Stimulated activated CD8-positive, alpha-beta memory T cell treated with anti-CD3 and anti-CD28 coated beads, Interleukin-15, amount 100 ng/mL, for 48 hours (primary cell): ENCODE measurements around the gene CRYAB.

Source experiments
- DNase-seq, 2 donors: peaks; one replicate each; pipeline ENCODE4 v3.0.0-alpha.2; 2020; ENCODE audit warnings: low read depth in 2 of 2

CRYAB gene, protein sequence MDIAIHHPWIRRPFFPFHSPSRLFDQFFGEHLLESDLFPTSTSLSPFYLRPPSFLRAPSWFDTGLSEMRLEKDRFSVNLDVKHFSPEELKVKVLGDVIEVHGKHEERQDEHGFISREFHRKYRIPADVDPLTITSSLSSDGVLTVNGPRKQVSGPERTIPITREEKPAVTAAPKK

DNA sequence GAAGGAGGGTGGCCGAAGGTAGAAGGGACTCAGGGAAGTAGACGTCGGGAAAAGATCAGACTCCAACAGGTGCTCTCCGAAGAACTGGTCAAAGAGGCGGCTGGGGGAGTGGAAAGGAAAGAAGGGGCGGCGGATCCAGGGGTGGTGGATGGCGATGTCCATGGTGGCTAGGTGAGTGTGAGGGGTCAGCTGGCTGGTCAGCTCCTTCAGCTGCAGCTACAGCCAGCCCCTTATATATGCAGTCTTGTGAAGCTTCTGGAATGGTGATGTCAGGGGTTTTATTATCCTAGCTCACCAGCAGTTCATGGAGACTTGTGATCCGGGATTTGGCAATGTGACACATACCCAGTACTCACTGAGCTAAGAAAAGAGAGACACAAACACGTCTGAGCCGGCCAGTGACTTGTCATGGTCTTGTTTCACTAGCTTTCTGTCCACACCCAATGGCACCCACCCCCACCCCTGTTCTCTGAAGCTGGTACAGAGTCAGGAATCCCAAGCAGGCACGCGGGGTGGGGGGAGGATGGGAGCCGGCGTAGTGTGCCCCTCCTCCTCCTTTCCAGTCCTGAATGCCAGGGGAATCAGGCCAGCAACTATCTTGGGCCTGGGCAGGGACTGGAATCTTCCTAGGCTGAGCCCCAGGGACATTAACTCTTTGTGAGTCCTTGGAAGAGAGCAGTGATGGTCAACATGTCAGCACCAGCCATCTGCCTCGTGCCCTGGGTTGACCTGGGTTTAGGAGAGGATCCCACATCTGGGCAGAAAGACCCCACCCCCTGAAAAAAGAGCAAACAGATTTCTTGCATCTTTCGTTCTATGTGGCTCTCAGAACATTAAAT is at the start of gene CRYAB:
TSS of gene CRYAB (minus strand) at position 208 of the 839 bp plus-strand sequence. CDS start at position 162, 46 bp downstream.
- no peak for DNase-seq

DNA sequence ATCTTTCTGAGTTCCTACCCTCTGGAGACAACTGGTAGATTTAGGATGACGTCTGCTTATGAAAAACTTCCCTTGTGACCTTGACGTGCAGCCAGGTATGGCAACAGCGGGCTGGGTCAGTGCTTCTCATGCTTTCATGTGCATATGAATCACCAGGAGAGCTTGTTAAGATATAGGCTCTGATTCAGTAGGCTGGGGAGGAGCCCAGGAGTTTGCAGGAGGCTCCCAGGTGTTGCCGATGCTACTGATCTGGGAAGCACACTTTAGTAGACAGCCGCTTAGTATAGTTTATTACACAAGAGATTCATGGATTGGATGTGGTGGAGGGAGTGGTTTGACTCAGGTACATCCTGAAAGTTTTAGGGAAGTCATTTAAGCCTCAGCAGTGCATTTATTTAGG is 49.3 kb upstream of the CRYAB start:
- no peak for DNase-seq

DNA sequence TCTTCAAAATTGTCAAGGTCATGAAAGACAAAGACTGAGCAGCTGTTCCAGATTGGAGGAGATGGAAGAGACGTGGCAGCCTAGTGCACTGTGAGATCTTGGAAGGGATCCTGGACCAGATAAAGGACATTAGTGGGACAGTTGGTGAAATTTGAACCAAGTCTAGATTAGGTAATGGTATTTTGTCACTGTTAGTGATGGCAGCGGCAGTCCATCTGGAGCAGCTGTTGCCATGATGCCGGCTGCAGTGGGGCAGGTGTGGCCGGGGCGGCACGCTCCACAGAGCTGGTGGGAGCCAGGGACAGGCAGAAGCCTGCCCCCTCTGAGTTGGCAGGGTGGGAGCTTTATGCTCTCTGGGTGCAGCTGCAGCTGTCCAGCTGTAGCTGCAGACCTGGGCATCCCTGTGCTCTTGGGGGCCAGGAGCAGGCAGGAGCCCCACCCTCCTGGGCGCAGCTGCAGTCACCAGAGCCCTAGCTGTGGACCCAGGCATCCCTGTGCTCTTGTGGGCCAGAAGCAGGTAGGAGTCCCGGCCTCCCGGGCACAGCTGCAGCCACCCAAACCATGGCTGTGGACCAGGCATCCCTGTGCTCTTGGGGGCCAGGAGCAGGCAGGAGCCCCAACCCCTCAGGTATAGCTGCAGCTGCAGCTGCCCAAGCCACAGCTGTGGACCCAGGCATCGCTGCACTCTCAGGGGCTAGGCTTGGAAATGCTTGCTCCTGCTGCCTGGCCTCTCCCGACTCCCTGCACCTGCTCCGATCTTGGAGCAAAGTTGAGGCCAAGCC is 46.3 kb upstream of the CRYAB start:
- no peak for DNase-seq

DNA sequence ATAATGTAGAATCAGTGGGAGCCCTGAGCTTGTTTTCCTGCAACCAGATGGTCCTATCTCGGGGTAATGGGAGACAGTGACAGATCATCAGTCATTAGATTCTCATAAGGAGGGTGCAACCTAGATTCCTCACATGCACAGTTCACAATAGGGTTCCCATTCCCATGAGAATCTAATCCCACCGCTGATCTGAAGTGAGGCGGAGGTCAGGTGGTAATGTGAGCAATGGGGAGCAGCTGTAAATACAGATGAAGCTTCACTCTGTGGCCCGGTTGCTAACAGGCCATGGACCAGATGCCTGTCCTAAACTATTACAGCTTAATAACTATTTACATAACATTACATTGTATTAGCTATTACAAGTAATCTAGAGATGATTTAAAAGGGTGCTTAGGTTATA is 42.6 kb upstream of the CRYAB start:
- DNase-seq = no peak

DNA sequence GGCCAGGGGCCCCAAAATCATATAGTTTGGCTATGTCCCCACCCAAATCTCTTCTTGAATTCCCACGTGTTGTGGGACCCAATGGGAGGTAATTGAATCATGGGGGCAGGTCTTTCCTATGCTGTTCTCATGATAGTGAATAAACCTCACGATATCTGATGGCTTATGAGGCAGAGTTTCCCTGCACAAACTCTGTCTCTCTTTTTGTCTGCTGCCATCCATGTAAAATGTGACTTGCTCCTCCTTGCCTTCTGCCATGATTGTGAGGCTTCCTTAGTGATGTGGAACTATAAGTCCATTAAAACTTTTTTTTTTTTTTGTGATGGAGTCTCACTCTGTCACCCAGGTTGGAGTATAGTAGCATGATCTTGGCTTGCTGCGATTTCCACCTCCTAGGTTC is 40.0 kb upstream of the CRYAB start:
- DNase-seq = no peak

DNA sequence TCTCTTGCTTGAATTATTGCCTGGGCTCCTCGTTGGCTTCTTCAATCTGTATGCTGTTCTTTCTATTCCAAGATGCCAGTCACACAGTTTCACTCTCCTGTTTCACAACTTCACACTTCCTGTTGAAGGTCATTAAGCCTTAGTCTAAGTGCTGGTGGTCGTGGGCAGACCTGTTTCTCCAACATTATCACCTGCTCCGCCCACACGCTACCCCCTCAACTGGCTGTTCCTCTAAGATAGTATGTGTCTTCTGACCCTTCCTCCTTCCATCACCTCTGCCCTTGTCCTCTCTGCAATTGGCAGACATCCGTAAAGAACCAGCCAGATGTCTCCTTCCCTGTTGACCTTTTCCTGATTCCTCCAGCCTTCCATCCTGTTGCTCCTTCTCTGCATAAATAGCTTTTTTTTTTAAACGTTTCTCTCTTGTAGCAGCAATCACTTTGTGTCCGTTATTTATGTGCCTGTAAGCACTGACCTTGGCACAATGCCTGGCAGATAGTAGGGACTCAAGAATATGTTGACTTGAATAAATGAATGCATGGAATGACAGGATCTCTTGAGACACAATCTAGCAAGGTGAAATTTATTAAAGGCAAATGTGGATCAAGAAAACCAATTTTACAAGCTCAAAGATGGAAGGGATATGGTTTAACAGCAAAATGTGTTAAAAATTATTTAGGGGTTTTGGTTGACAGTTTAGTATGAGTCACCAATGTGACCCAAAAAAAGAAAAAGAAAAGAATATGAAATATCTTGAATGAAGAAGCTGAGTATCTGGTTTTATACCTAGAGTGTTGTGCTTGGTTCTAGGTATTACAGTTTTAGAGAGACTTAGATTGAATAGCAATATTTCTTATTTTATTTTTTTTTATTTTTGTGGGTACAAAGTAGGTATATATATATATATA is 38.2 kb upstream of the CRYAB start:
- DNase-seq = no peak

DNA sequence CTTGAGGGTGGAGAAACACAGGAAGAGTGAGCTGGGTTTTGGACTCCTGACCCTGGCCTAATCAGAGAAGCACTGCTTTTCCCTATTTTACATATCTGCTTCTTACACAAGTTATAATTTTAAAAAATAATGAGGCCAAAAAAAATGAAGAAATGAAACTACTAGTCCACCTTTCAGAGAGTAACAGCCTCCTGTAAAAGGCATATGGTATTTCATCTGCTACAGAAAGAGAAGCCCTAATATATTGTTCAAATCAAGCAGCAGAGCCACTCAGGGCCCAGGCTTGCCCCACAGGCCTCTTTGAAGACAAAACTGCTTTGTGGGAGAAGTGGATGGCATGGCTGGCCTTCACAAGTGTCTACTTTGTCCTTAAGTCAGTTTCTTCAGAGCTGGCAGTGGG is 35.6 kb upstream of the CRYAB start:
- no peak for DNase-seq

DNA sequence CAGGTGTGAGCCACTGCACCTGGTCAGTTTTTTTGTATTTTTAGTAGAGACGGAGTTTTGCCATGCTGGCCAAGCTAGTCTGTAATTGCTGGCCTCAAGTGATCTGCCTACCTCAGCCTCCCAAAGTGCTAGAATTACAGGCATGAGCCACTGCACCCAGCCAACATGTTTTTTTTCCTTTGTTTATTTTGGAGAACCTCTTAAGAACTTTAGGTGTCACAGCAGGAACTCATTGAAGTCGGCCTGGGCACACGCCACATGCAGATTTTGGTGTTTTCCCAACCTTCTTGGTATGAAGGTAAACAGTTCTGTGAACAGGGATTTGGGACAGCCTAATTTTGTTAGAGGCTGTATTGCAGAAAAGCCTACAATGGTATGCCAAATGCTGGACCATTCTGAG is 34.9 kb upstream of the CRYAB start:
- DNase-seq = no peak

DNA sequence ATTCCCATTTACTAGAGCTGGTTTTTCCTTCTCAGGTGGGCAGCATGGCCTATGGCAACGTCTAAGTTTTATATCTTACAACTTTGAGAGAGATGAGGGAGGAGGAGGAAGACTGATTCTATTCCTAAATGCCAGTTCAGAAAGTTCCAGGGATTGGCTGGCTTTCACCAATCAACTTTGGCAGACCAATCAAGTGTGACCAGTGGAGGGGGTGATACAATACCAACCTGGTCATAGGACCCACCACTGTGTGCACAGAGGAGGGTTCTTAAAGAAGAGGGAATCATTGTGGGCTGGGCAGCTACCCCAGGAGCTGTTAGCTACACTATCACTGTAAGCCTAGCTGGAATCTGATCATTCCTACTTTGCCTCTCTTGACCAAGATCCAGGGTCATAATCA is 33.6 kb upstream of the CRYAB start:
- DNase-seq = no peak

DNA sequence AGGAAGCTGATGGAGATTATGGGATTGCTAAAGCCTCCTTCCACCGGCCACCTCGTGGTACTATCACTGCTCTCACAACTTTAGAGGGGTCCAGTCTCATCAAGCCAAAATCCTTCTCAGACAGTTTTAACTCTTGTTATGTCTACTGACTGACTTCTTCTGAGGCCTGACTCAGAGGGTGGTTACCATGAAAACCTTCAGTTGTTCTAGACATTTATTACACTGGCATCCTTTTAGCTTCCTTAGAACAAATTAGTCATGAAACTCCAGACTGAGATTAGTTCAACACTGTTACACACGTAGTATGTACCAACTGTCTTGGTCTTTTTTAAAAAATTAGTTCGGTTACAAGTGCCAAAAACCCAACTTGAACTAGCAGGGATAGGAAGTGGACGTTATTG is 33.1 kb upstream of the CRYAB start:
- no peak for DNase-seq

DNA sequence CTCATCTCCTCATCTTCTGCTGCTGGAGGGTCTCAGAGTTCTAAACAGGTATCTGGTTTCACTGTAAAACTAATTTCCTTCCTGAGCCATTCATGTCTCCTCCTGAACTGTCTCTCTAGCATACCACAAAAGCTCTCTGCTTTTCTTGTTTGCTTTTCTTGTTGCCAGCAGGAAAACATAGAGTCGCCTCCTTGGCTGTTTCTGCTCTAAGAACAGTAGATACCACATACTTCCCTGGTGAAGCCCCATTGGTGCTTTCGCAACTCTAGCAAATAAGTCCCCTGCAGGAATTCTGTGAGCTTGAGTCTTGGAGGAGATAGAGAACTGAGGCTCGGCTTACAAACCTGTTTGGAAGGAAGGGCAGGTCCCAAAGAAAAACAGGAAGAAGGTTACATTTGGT is 32.6 kb upstream of the CRYAB start:
- DNase-seq = no peak

DNA sequence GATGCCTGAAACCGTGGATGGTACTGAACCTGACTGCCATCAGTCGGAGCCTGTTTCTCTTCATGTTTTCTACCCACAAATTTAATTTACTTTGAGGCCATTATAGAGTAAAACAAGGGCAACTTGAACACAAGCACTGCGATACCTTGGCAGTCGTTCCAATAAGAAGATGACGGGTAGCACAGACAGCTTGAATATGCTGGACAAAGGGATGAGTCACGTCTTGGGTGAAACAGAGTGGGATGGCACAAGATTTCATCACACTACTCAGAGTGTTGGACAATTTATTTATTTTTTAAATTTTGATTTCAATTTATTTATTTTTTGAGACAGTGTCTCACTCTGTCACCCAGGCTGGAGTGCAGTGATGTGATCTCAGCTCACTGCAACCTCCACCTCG is 31.3 kb upstream of the CRYAB start:
- no peak for DNase-seq

DNA sequence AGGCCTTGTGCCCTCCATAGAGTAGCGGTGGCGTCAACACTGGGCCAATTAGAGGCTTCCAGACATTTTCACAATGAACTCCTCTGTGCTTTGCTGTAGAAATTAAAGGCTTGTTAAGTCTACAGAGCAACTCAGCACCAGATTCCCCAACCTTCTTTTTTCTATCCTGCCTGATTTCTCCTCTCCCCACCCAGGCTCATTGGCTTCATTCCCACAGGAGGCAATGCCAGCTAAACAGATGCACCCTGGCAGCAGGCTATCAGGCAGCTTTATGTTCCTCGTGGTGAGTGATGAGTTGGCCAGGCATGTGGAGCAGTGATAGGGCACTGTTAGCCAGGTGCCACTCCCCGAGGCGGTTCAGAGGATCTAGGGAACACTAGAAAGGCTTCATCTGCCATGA is 30.4 kb upstream of the CRYAB start:
- no peak for DNase-seq

DNA sequence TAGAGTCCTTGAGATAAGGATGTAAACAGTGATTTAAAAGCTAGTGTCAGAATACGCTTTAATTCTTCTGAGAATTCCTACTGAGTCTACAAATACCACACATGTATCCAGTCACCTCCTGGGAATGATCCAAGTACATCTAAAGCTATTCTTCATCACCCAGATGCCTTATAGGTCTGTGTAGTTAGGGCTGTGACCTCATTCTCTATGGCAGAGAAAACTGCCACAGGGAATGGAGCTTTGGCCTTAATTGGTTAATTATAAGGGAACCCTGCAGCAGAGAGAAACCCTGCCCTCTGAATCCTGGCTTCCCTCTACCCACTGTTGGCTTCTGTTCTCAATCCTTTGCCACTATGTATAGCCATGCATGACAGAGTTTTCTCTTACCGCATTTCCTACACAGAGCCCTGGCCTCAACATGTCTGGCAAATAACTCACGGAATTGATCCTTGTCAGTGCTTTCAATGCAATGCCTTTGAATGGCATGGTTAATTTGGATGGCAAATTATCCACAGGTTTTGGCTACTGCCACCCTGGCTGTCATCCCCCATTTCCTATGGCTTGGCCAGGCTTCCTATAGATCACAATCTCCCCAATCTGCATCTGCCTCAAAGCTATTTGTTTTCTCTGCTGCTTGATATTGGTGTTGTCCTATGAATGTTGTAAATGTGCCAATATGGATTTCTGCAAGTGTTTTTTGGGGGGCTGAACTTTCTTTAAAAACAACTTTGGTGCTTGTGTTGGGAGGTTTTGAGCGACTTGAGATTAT is 28.4 kb upstream of the CRYAB start:
- no peak for DNase-seq

DNA sequence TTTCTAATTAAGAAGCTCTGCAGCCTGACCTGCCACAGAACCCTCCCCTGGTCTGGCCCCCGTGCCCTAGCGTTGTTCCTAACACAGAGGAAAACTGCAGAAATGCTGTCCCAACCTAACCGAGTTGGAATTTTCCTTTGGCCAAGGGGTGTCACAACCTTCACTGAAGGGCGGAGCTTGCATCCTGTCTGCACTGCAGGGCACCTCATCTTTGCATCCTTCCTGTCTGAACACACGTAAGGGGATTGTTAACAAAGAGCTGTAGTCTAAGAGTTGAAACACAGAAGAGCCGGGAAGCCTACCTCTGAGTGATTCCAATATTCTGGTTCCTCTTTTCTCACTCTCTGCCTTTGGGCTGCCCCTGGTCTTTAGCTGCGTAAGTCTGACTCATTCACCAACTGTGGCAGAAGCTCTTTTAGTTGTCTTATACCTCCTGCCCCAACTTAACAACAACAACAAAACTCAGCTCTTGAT is 27.2 kb upstream of the CRYAB start:
- DNase-seq = peak in 1 of 2 donors; percentile 28

DNA sequence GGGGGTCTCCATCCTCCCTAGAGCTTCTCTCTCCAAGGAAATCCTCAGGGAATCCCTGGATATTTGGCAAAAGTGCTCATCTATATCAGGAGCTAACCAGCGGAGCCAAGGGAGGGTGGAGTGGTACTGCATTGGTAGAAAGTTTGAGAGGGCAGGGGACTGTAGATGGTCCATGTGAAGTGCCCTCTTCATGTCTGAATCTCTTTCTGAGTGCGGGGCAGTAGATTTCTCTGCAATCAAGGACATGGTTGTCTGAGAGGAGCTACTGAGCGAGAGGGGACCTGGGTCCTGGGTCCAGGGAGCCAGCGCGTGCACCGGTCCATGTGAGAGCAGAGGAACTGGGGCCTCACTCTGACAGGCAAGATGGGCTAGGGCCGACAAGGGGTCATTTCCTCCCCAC is 26.3 kb upstream of the CRYAB start:
- no peak for DNase-seq

DNA sequence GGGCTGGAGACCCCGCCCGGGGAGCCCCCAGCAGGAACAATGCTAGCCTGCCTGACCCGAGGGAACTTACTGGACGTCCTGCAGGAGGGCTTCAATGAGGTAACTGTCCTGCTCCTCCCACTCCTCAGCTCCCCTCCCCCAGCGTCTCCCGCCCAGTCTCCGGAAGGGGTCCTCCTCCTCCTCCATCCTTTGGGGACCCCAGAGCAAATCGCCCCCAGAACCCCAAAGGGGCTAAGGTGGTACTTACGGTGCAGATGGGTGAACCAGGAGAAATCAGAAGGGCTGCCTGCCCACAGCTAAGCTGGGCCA is 25.8 kb upstream of the CRYAB start:
- no peak for DNase-seq

DNA sequence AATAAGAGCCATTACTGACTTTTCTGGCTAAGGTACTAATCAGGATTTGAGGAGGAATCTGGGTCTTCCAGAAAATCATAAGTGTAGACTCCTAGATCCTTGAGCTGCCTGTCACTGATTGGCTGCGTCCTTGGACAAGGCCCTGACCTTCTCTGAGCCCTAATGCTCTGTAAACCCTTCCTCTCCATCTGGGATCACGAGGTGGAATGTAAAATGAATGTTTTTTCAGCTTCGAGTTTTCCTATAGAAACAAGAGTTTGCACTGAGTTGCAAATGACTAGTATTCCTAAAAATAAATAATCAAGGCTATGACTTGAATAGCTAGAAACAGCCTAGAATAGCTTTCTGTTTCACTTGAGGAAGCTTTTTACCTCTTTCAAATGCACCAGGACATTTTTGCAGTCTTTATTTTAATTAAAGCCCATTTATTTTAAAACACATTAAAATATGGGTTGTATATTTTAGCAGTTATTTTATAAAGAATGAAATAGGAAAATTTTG is 24.5 kb upstream of the CRYAB start:
- DNase-seq = no peak

DNA sequence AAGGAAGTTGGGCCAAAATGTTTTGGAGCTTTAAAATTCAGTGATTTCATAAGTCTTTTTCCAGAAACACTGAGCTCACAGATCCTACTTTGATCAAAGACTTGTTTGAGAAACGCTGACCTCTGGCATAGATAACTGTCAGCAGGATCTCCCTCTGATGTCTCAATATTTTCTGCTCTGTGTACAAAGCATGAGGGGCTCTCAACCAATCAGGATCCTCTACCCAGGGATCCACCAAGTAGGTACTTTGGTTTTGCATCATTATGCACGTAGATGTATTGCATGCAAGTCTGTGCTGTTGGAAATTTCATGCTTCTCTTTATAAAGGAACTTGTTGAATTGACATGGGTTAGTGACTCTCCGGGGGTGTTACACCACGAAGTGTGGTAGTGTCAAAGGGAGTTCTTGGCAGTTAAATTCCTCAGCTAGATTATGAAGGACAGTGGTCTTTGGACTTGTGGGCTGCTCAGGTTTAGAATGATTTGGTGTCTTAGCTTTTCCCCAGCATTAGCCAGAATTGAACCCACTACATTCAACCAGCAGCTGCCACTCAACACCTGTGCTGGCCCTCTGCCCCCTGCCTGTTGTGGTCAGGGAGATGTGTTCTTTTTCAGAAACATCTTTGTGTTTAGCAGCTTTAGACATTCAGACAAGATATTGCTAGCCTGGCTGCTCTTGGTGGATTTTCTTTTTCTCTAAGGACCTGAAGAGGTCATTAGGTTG is 23.9 kb upstream of the CRYAB start:
- no peak for DNase-seq

DNA sequence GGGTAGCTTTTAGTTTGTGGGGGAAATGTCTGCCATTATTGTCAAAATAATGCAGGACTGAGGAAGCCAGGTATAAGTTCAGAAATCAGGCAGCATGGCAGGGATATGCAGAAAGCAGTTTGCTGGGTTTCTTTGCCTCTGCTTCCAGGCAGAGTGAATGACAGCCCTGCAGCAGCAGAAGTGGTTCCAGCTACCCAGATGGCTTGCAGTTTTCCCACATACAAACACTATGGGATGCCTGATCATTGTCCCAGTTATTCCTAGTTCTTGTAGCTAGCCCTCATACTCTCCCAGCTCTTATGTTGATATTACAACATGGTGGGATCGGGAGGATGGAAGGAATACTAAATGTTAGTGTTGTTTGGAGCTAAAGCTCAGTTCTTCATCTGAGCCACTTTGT is 22.7 kb upstream of the CRYAB start:
- no peak for DNase-seq
